ENCODE results near the gene PDCD6IP.

Gene PDCD6IP

GRCh38 chr3:33892655-33893054, 94.2 kb downstream of the PDCD6IP start:
- no peak for DNase-seq (ENCODE audit: low spot score)

- DNase-seq (ENCODE audit: low spot score), result no peak
Measured at GRCh38 chr3:33895658-33896057, 97.2 kb downstream of the PDCD6IP start.

GRCh38 chr3:33897306-33897705, 98.9 kb downstream of the PDCD6IP start:
- no peak for DNase-seq (ENCODE audit: low spot score)

GRCh38 chr3:33898901-33899300, 100.5 kb downstream of the PDCD6IP start:
- no peak for DNase-seq (ENCODE audit: low spot score)

DNA sequence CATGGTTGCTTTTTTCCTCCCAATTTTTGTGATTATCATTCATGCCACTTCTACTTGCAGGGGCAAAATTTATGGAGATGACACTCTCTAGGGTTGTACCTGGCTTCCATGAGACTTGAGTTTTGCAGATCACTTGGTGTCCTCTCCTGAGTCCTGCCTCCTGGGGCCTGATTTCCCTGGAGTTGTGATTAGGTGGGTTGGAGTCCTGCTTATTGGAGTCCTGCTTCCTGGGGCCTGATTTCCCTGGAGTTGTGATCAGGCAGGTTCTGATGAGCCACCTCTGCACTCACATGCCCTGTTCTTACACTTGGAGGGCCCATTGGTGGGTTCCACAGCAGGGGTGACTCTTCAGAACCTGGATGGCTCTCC, 102.0 kb downstream of the PDCD6IP start:
- DNase-seq (ENCODE audit: low spot score), result no peak

DNA sequence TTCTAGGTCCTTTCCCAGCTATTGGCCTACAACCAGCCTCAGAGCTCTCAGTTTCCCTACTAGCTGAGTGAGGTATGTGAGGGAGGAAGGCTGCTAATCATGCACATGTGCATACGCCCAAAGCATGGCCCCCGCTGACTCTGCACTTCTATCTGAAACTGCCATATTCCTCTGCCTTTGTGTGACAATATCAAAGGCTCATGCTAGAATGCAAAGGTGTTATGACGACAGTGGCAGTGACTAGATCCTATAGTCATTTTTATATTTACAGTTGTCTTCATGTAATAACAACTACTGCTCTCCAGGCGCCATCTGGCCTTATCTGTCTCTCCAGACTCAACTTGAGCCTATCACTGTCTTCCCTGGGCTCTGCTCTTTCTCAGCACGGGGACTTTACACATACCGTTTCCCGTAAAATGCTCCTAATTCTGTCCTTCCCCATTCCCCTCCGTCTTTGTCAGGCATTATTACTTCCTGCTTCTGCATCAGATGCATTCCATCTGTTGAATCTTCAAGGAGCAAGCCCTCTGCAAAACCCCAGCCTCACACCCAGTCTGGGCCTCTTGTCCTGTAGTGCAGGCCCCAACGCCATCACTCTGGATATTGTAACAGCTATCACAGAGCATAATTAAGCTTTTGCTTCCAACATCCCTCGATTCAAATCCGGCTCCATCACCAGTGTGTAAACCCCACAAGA, 102.5 kb downstream of the PDCD6IP start:
- DNase-seq (ENCODE audit: low spot score), result no peak

DNA sequence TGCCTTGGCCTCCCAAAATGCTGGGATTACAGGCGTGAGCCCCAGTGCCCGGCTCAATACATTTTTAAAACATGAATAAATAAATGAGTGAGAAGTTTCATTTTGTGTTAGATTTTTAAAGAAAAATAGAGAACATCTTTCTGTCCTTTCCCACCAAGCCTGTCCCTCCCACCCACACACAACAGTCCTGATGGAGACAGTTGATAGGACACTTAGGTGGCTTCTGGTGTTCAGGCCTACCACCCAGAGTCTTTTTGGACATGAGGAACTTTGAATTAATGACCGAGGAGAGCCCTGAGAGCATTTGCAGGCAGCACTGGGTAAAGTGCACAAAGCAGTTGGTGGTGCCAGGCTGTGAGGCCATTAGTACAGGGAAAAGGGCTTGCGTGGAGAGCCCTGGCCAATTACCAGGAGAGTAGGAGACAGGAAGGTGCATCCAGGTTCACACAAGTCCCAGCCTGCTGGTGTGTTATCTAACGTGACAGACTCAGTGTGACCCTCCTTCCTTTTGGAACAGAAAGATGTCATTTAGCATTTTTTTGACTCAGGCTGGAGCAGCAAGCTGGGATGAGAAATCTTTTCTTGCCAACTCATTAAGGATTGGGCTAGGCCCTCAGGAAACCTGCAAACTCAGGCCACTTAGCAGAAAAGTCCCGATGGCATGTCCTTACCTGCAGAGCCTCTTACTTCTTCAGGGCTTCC, 103.6 kb downstream of the PDCD6IP start:
- no peak for DNase-seq (ENCODE audit: low spot score)

GRCh38 chr3:33904730-33905129, 106.3 kb downstream of the PDCD6IP start:
- no peak for DNase-seq (ENCODE audit: low spot score)

- no peak for DNase-seq (ENCODE audit: low spot score)
Measured at GRCh38 chr3:33908250-33908851, 109.9 kb downstream of the PDCD6IP start.

GRCh38 chr3:33909547-33909946, 111.1 kb downstream of the PDCD6IP start:
- no peak for DNase-seq (ENCODE audit: low spot score)

DNA sequence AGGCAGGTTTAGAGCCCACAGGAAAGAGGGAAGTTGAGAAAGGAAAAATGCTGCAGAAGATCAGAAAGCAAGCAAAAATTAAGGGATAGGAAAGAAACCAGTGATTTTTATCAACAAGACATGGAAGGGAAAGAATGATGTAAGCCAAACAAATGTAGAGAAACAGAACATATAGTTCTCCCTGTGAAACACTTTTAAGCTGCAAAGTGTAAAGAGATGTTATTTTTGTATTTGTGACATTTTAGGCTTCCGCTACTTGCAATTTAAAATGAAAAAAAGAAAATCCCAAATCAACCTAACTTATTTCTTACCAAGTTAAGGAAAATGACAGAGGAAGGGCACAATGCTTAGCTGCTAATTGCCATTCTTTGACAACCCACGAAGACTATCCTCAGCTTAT, 111.6 kb downstream of the PDCD6IP start:
- no peak for DNase-seq (ENCODE audit: low spot score)

- no peak for DNase-seq (ENCODE audit: low spot score)
Measured at GRCh38 chr3:33911525-33912322, 113.3 kb downstream of the PDCD6IP start.

GRCh38 chr3:33914212-33914611, 115.8 kb downstream of the PDCD6IP start:
- no peak for DNase-seq (ENCODE audit: low spot score)

DNA sequence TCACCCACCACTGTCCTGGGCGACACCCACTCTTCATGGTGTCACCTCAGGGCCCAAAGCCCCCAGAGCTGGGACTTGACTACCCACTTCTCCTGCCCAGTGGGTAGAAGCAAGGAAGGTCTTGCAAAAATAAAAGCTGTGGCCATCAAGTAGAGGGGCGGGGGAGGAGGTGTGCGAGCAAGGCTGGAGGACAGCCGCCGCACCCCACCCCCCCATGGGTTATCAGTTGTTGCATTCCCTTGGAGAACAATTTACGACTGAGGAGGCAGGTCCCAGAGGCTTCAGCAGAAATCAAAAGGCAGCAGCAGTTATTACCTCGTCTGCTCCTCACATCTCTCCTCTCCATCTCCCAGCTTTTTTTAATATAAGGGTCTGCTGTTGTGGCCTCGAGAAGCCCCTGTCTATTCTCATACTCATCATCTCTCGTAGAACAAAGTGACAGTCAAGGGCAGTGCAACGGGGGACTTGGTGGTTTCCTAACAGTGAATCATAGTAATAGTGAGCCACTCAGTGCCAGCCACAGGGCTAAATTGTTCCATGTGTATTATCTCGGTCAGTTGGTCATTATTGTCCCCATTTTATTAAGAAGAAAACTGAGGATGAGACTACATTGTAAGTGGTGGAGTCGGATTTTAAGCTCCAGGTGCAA, 116.4 kb downstream of the PDCD6IP start:
- DNase-seq (ENCODE audit: low spot score), result no peak

GRCh38 chr3:33915796-33916546, 117.5 kb downstream of the PDCD6IP start:
- DNase-seq (ENCODE audit: low spot score), result peak; percentile 56

- DNase-seq (ENCODE audit: low spot score), result no peak
Measured at GRCh38 chr3:33918126-33918756, 119.8 kb downstream of the PDCD6IP start.
